DMS79 treated with DMSO at 0.1 percent for 48 hours (cell line): Measurements from ENCODE around the gene KRTAP19-2.
"Not testable (repeated sequence)": the region's sequence is repeated elsewhere in the genome, so short reads cannot be mapped to it uniquely, and the experiment has no call there.

Source experiments
- DNase-seq: peaks from one replicate; lab custom pipeline; 2025; lab: John Stamatoyannopoulos, UW

Gene KRTAP19-2

GRCh38 chr21:30487336-30487735, at the start of gene KRTAP19-2:
Gene KRTAP19-2 (minus strand): TSS chr21:30487436. CDS start chr21:30487348, 88 bp downstream.
- DNase-seq, result no peak

GRCh38 chr21:30518876-30519275, 31.6 kb upstream of the KRTAP19-2 start:
- DNase-seq, result no peak

GRCh38 chr21:30515681-30516080, 28.4 kb upstream of the KRTAP19-2 start:
- DNase-seq, result no peak

- DNase-seq, result not testable (repeated sequence)
Observed at GRCh38 chr21:30505621-30506205, 18.5 kb upstream of the KRTAP19-2 start.

GRCh38 chr21:30502041-30502440, 14.8 kb upstream of the KRTAP19-2 start, which contains the start of gene KRTAP19-5:
Gene KRTAP19-5 (minus strand): TSS chr21:30502141. CDS start chr21:30502090, 51 bp downstream.
- no peak for DNase-seq

GRCh38 chr21:30497065-30497464, 9.8 kb upstream of the KRTAP19-2 start, which contains the start of gene KRTAP19-4:
Gene KRTAP19-4 (minus strand): TSS chr21:30497165. CDS start chr21:30497110, 55 bp downstream.
- no peak for DNase-seq

GRCh38 chr21:30491963-30492428, 4.8 kb upstream of the KRTAP19-2 start, which contains the start of gene KRTAP19-3:
Gene KRTAP19-3 (minus strand): TSS chr21:30492013. CDS start chr21:30491957, 56 bp downstream.
- no peak for DNase-seq

GRCh38 chr21:30486180-30486579, 1.1 kb downstream of the KRTAP19-2 start:
- no peak for DNase-seq

- DNase-seq, result no peak
Observed at GRCh38 chr21:30482130-30482529, 5.1 kb downstream of the KRTAP19-2 start.

- DNase-seq, result no peak
Observed at GRCh38 chr21:30480145-30480544, 7.1 kb downstream of the KRTAP19-2 start, which contains the start of gene KRTAP19-1. Gene KRTAP19-1 (minus strand): TSS chr21:30480367. CDS start chr21:30480317, 50 bp downstream.

GRCh38 chr21:30479259-30479658, 8.0 kb downstream of the KRTAP19-2 start:
- no peak for DNase-seq

GRCh38 chr21:30478004-30478403, 9.2 kb downstream of the KRTAP19-2 start:
- DNase-seq, result no peak

GRCh38 chr21:30468900-30469714, 18.1 kb downstream of the KRTAP19-2 start:
- DNase-seq, result no peak

- no peak for DNase-seq
Observed at GRCh38 chr21:30463713-30464112, 23.5 kb downstream of the KRTAP19-2 start.

- DNase-seq, result no peak
Observed at GRCh38 chr21:30448514-30448913, 38.7 kb downstream of the KRTAP19-2 start.

GRCh38 chr21:30447056-30447455, 40.2 kb downstream of the KRTAP19-2 start:
- DNase-seq, result no peak

GRCh38 chr21:30444204-30444603, 43.0 kb downstream of the KRTAP19-2 start:
- no peak for DNase-seq

GRCh38 chr21:30443226-30443625, 44.0 kb downstream of the KRTAP19-2 start:
- DNase-seq, result no peak

GRCh38 chr21:30439975-30440374, 47.3 kb downstream of the KRTAP19-2 start, which contains the start of gene KRTAP15-1:
Gene KRTAP15-1 (plus strand): TSS chr21:30440275. CDS start chr21:30440328, 53 bp downstream.
- DNase-seq, result no peak
